Suprapubic skin (tissue), 4 donors: Measurements from ENCODE around the gene AIG1.

ENCODE experiments used
- CTCF ChIP-seq, 2 donors: fragments of 200-600 bp in 1 of 2; fragments of 450-650 bp in 1 of 2; sonication (generic) in 1 of 2; IDR thresholded peaks; one replicate each; pipeline ENCODE4 v1.5.1; 2016 to 2019; ENCODE audit warnings: antibody characterized with exemption in 2 of 2, mild to moderate bottlenecking in 1 of 2, moderate library complexity in 1 of 2
- EP300 ChIP-seq: sonication (generic); formaldehyde crosslinking; IDR thresholded peaks from one replicate; pipeline ENCODE4 v1.6.1; 2017; ENCODE audit warnings: antibody characterized with exemption
- POLR2A ChIP-seq, 2 donors: fragments of 450-650 bp; IDR thresholded peaks; one replicate each; pipeline ENCODE4 v1.6.1; 2017; ENCODE audit warnings: antibody characterized with exemption in 2 of 2, mild to moderate bottlenecking in 2 of 2, moderate library complexity in 2 of 2
- POLR2AphosphoS5 ChIP-seq, 3 donors: sonication (generic); formaldehyde crosslinking; IDR thresholded peaks; one replicate each; pipeline ENCODE4 v1.6.1; 2017; ENCODE audit warnings: antibody characterized with exemption in 3 of 3

- TF ChIP-seq CTCF (IDR thresholded peaks at IDR 0.05), result no peak
- no peak for TF ChIP-seq POLR2A (IDR thresholded peaks at IDR 0.05)
- no peak for TF ChIP-seq EP300
- no peak for TF ChIP-seq POLR2AphosphoS5 (IDR thresholded peaks at IDR 0.05)
Observed at GRCh38 chr6:143200167-143200770, 139.6 kb downstream of the AIG1 start.
